IPS-18a (cell line): ENCODE measurements around the gene B4GALT2.

Source experiments
- H3K27ac ChIP-seq: one replicate; pipeline ENCODE4 v1.5.1; 2013; ENCODE audit warnings: low read length
- H3K27me3 ChIP-seq: one replicate; pipeline ENCODE4 v1.6.1; 2013; ENCODE audit warnings: mild to moderate bottlenecking, low read length; ENCODE audit not compliant: control insufficient read depth, insufficient read depth
- H3K36me3 ChIP-seq: one replicate; pipeline ENCODE4 v1.6.1; 2013; ENCODE audit warnings: low read depth, low read length; ENCODE audit not compliant: control insufficient read depth
- H3K4me1 ChIP-seq: one replicate; pipeline ENCODE4 v1.6.1; 2013; ENCODE audit warnings: low read depth, low read length; ENCODE audit not compliant: control insufficient read depth
- H3K4me3 ChIP-seq: one replicate; pipeline ENCODE4 v1.5.1; 2013; ENCODE audit warnings: low read length
- H3K9ac ChIP-seq: one replicate; pipeline ENCODE4 v1.6.1; 2013; ENCODE audit warnings: mild to moderate bottlenecking, low read length, moderate library complexity
- H3K9me3 ChIP-seq: one replicate; pipeline ENCODE4 v1.6.1; 2013; ENCODE audit warnings: low read depth, low read length; ENCODE audit not compliant: control insufficient read depth

Gene B4GALT2

GRCh38 chr1:43993206-43993914 is 14.3 kb downstream of the B4GALT2 start:
- no peak overlapping the region for H3K4me3 ChIP-seq
- no peaks in the 10 kb centered on the region for H3K36me3 ChIP-seq
- no peaks in the 10 kb centered on the region for H3K9me3 ChIP-seq
- H3K27ac ChIP-seq = no peak overlapping the region
- no peak overlapping the region for H3K9ac ChIP-seq
- H3K4me1 ChIP-seq = peaks cover 9% of the 10 kb centered on the region
- H3K27me3 ChIP-seq = no peaks in the 10 kb centered on the region

- Histone ChIP-seq H3K4me1 (peaks cover 9% of the 10 kb centered on the region), H3K27me3 (no peaks in the 10 kb centered on the region), H3K9ac (no peak overlapping the region), H3K4me3 (no peak overlapping the region), H3K36me3 (no peaks in the 10 kb centered on the region), H3K9me3 (no peaks in the 10 kb centered on the region), H3K27ac (no peak overlapping the region)
Observed at GRCh38 chr1:43994071-43994470, 15.1 kb downstream of the B4GALT2 start.

GRCh38 chr1:43994794-43995790 is 16.1 kb downstream of the B4GALT2 start:
- no peak overlapping the region for H3K9ac ChIP-seq
- H3K4me1 ChIP-seq = peaks cover 9% of the 10 kb centered on the region
- H3K27ac ChIP-seq = no peak overlapping the region
- H3K36me3 ChIP-seq = no peaks in the 10 kb centered on the region
- no peak overlapping the region for H3K4me3 ChIP-seq
- H3K27me3 ChIP-seq = no peaks in the 10 kb centered on the region
- H3K9me3 ChIP-seq = no peaks in the 10 kb centered on the region

GRCh38 chr1:43995984-43996732 is 17.1 kb downstream of the B4GALT2 start:
- H3K9ac ChIP-seq = no peak overlapping the region
- H3K36me3 ChIP-seq = no peaks in the 10 kb centered on the region
- H3K4me3 ChIP-seq = no peak overlapping the region
- no peaks in the 10 kb centered on the region for H3K9me3 ChIP-seq
- H3K27ac ChIP-seq = no peak overlapping the region
- H3K4me1 ChIP-seq = peaks cover 4% of the 10 kb centered on the region
- no peaks in the 10 kb centered on the region for H3K27me3 ChIP-seq

GRCh38 chr1:43996733-43997115 is 17.7 kb downstream of the B4GALT2 start:
- no peaks in the 10 kb centered on the region for H3K27me3 ChIP-seq
- peaks cover 4% of the 10 kb centered on the region for H3K4me1 ChIP-seq
- no peak overlapping the region for H3K4me3 ChIP-seq
- no peaks in the 10 kb centered on the region for H3K36me3 ChIP-seq
- no peak overlapping the region for H3K27ac ChIP-seq
- H3K9ac ChIP-seq = no peak overlapping the region
- no peaks in the 10 kb centered on the region for H3K9me3 ChIP-seq

GRCh38 chr1:43997295-43997999 is 18.4 kb downstream of the B4GALT2 start:
- Histone ChIP-seq H3K4me1 (peaks cover 4% of the 10 kb centered on the region), H3K9ac (no peak overlapping the region), H3K9me3 (no peaks in the 10 kb centered on the region), H3K27me3 (no peaks in the 10 kb centered on the region), H3K4me3 (no peak overlapping the region), H3K27ac (no peak overlapping the region), H3K36me3 (no peaks in the 10 kb centered on the region)

GRCh38 chr1:43998000-43998378 is 19.0 kb downstream of the B4GALT2 start:
- Histone ChIP-seq H3K4me3 (no peak overlapping the region), H3K27me3 (no peaks in the 10 kb centered on the region), H3K27ac (no peak overlapping the region), H3K4me1 (no peaks in the 10 kb centered on the region), H3K9me3 (no peaks in the 10 kb centered on the region), H3K36me3 (no peaks in the 10 kb centered on the region), H3K9ac (no peak overlapping the region)

- Histone ChIP-seq H3K9me3 (no peaks in the 10 kb centered on the region), H3K27ac (no peak overlapping the region), H3K4me1 (no peaks in the 10 kb centered on the region), H3K27me3 (no peaks in the 10 kb centered on the region), H3K36me3 (no peaks in the 10 kb centered on the region), H3K4me3 (no peak overlapping the region), H3K9ac (no peak overlapping the region)
Observed at GRCh38 chr1:43999455-43999854, 20.4 kb downstream of the B4GALT2 start.

GRCh38 chr1:44000122-44000665 is 21.2 kb downstream of the B4GALT2 start:
- H3K9ac ChIP-seq = no peak overlapping the region
- no peaks in the 10 kb centered on the region for H3K27me3 ChIP-seq
- no peaks in the 10 kb centered on the region for H3K36me3 ChIP-seq
- no peaks in the 10 kb centered on the region for H3K4me1 ChIP-seq
- H3K27ac ChIP-seq = no peak overlapping the region
- no peaks in the 10 kb centered on the region for H3K9me3 ChIP-seq
- no peak overlapping the region for H3K4me3 ChIP-seq

- Histone ChIP-seq H3K27ac (no peak overlapping the region), H3K27me3 (no peaks in the 10 kb centered on the region), H3K36me3 (no peaks in the 10 kb centered on the region), H3K4me1 (no peaks in the 10 kb centered on the region), H3K9me3 (no peaks in the 10 kb centered on the region), H3K9ac (no peak overlapping the region), H3K4me3 (no peak overlapping the region)
Observed at GRCh38 chr1:44002165-44002564, 23.2 kb downstream of the B4GALT2 start.
